Ovary (tissue), 3 donors: Measurements from ENCODE around the gene CLEC17A.

Experiments
- EP300 ChIP-seq: sonication (generic); formaldehyde crosslinking; IDR thresholded peaks from one replicate; pipeline ENCODE4 v1.6.1; 2017; ENCODE audit warnings: antibody characterized with exemption
- POLR2A ChIP-seq: fragments of 450-650 bp; IDR thresholded peaks from one replicate; pipeline ENCODE4 v1.6.1; 2017; ENCODE audit warnings: antibody characterized with exemption, mild to moderate bottlenecking, moderate library complexity
- TF ChIP-seq, protein P1 (sequence below), 3 donors: fragments of 450-650 bp in 2 of 3; fragments of 200-600 bp in 1 of 3; IDR thresholded peaks; one replicate each; pipeline versions ENCODE4 v1.5.1 to v1.8.0; 2016 to 2022; ENCODE audit warnings: antibody characterized with exemption in 3 of 3, mild to moderate bottlenecking in 1 of 3
- donor health status: DM: no; HTN: no; CAD: no.

- TF ChIP-seq POLR2A (no peak), EP300 (no peak)
- TF ChIP-seq, protein P1, sequence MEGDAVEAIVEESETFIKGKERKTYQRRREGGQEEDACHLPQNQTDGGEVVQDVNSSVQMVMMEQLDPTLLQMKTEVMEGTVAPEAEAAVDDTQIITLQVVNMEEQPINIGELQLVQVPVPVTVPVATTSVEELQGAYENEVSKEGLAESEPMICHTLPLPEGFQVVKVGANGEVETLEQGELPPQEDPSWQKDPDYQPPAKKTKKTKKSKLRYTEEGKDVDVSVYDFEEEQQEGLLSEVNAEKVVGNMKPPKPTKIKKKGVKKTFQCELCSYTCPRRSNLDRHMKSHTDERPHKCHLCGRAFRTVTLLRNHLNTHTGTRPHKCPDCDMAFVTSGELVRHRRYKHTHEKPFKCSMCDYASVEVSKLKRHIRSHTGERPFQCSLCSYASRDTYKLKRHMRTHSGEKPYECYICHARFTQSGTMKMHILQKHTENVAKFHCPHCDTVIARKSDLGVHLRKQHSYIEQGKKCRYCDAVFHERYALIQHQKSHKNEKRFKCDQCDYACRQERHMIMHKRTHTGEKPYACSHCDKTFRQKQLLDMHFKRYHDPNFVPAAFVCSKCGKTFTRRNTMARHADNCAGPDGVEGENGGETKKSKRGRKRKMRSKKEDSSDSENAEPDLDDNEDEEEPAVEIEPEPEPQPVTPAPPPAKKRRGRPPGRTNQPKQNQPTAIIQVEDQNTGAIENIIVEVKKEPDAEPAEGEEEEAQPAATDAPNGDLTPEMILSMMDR (IDR thresholded peaks at IDR 0.05) = no peak
These were observed 16.8 kb downstream of the CLEC17A start for GRCh38 chr19:14599548-14600147.
